ENCODE data around the gene COL4A2.

COL4A2 gene

GRCh38 chr13:110536006-110536693 lies 229.1 kb downstream of the COL4A2 start:
- no peak overlapping the region for H3K4me3 ChIP-seq (ENCODE audit: low read depth, low read length)
- TF ChIP-seq CTCF (IDR thresholded peaks at IDR 0.05; ENCODE audit: borderline replicate concordance, insufficient read depth, low read depth, low read length) = no peak

GRCh38 chr13:110538632-110539031 lies 231.5 kb downstream of the COL4A2 start:
- no peak for TF ChIP-seq CTCF (IDR thresholded peaks at IDR 0.05; ENCODE audit: borderline replicate concordance, insufficient read depth, low read depth, low read length)
- no peak overlapping the region for H3K4me3 ChIP-seq (ENCODE audit: low read depth, low read length)

DNA sequence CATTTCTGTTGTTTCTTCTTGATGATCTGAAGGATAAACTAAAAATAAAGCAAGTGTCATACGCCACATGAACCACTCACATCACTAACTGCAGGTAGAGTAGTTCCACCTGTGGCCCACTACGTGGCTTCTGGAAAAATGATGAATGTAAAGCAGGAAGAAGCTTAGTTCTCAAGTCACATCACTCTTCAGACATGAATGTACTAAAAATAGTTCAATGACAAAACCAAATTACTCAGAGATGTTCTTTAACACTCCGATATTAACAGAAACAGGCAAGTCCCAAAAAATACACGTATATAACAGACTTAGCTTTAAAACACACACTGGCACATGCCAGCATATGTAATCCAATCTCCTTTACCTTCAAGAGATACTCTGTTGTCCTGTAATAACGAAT lies 232.8 kb downstream of the COL4A2 start:
- no peak for TF ChIP-seq CTCF (IDR thresholded peaks at IDR 0.05; ENCODE audit: borderline replicate concordance, insufficient read depth, low read depth, low read length)
- no peak overlapping the region for H3K4me3 ChIP-seq (ENCODE audit: low read depth, low read length)

DNA sequence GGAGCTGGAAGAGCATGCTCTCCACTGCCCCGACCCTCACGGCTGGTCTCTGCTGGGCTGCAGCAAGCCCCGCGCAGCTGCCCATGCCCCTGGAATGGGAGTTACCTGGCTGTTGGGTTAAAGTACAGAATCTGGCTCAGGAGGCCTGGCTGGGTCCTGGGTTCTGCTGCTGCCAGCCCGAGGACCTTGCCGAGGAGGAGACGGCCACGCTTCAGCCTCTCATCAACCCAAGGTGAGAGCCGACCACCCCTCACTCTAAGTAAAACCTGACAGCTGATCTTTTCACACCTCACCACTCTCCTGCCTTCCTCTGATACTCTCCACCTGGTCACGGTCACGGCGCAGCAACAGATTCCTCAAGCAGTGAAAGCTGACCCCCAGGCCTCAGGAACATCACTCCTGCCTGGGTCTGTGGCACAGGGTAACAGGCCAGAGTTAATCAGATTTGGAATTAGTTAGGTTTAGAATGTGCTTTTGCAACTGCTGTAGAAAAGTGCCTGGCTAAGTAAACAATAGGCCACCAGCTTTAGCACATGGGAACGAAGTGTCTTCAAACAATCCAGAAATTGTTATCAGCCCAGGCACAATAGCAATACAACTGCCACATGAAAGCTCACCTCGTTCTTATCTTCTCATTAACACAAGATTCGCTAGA lies 233.9 kb downstream of the COL4A2 start:
- H3K4me3 ChIP-seq (ENCODE audit: low read depth, low read length) = no peak overlapping the region
- no peak for TF ChIP-seq CTCF (IDR thresholded peaks at IDR 0.05; ENCODE audit: borderline replicate concordance, insufficient read depth, low read depth, low read length)

GRCh38 chr13:110541526-110541920 lies 234.4 kb downstream of the COL4A2 start:
- TF ChIP-seq CTCF (IDR thresholded peaks at IDR 0.05; ENCODE audit: borderline replicate concordance, insufficient read depth, low read depth, low read length) = no peak
- no peak overlapping the region for H3K4me3 ChIP-seq (ENCODE audit: low read depth, low read length)

GRCh38 chr13:110542169-110542796 lies 235.2 kb downstream of the COL4A2 start:
- H3K4me3 ChIP-seq (ENCODE audit: low read depth, low read length) = no peak overlapping the region
- TF ChIP-seq CTCF (IDR thresholded peaks at IDR 0.05; ENCODE audit: borderline replicate concordance, insufficient read depth, low read depth, low read length) = no peak
